OCI-LY3 (cell line): ENCODE measurements around the gene BORCS6.

Experiments used
- H2AFZ ChIP-seq: fragments of 200-600, 300-600 bp; shearing (Covaris generic); 2 replicates; pipeline ENCODE4 v1.6.0; 2014; ENCODE audit warnings: antibody characterized with exemption, low read depth, low read length
- H3K27ac ChIP-seq: fragments of 200-600, 300-600 bp; sonication (generic); 2 replicates; pipeline ENCODE4 v1.5.1; 2014; ENCODE audit warnings: mild to moderate bottlenecking, low read length, moderate library complexity, mixed read lengths
- H3K27me3 ChIP-seq: fragments of 200-600, 300-600 bp; sonication (generic); 2 replicates; pipeline ENCODE4 v1.6.1; 2014; ENCODE audit warnings: low read depth, low read length, mixed read lengths
- H3K36me3 ChIP-seq: fragments of 200-600, 300-600 bp; sonication (generic); replicated peaks from 2 replicates; pipeline ENCODE3; 2014; ENCODE audit warnings: low read depth, low read length, mixed read lengths
- H3K4me1 ChIP-seq: fragments of 300-600, 200-600 bp; sonication (generic); 2 replicates; pipeline ENCODE4 v1.6.1; 2014; ENCODE audit warnings: low read length, mixed read lengths
- H3K4me2 ChIP-seq: fragments of 200-600, 300-600 bp; sonication (generic); 2 replicates; pipeline ENCODE4 v1.6.1; 2014; ENCODE audit warnings: low read length, mixed read lengths
- H3K4me3 ChIP-seq: fragments of 300-600, 200-600 bp; sonication (generic); 2 replicates; pipeline ENCODE4 v1.5.1; 2014; ENCODE audit warnings: antibody characterized with exemption, mild to moderate bottlenecking, low read length, moderate library complexity
- H3K79me2 ChIP-seq: fragments of 300-600, 200-600 bp; shearing (Covaris generic); 2 replicates; pipeline ENCODE4 v1.6.1; 2014; ENCODE audit warnings: mild to moderate bottlenecking, low read length, mixed read lengths
- H3K9ac ChIP-seq: fragments of 300-600, 200-600 bp; shearing (Covaris generic); 2 replicates; pipeline ENCODE4 v1.6.0; 2014; ENCODE audit warnings: mild to moderate bottlenecking, low read length, moderate library complexity
- H3K9me3 ChIP-seq: fragments of 200-600, 300-600 bp; shearing (Covaris generic); 2 replicates; pipeline ENCODE4 v1.6.1; 2014; ENCODE audit warnings: low read length, mixed read lengths; ENCODE audit not compliant: insufficient read depth
- H4K20me1 ChIP-seq: fragments of 200-600, 300-600 bp; sonication (generic); 2 replicates; pipeline ENCODE4 v1.6.1; 2016; ENCODE audit warnings: low read length, mixed read lengths; ENCODE audit not compliant: insufficient read depth
- EZH2phosphoT487 ChIP-seq: fragments of 200-600 bp; shearing (Covaris generic); IDR thresholded peaks from 2 replicates; pipeline ENCODE4 v1.6.1; 2018; ENCODE audit warnings: antibody characterized with exemption, mixed run types, low read depth
- TF ChIP-seq, protein P1 (sequence below): fragments of 200-600, 300-600 bp; sonication (generic); IDR thresholded peaks from 2 replicates; pipeline ENCODE4 v1.5.1; 2014; ENCODE audit warnings: antibody characterized with exemption, low read length, low read depth

Gene BORCS6

GRCh38 chr17:8234361-8235270, 44.6 kb upstream of the BORCS6 start:
- Histone ChIP-seq H3K4me2 (no peak overlapping the region), H3K4me1 (no peaks in the 10 kb centered on the region), H3K36me3 (peaks cover 12% of the 10 kb centered on the region), H4K20me1 (no peaks in the 10 kb centered on the region), H3K27ac (no peak overlapping the region), H3K4me3 (no peak overlapping the region), H2AFZ (no peak overlapping the region), H3K9ac (no peak overlapping the region), H3K27me3 (no peaks in the 10 kb centered on the region), H3K9me3 (no peaks in the 10 kb centered on the region), H3K79me2 (no peaks in the 10 kb centered on the region)
- TF ChIP-seq, protein P1, sequence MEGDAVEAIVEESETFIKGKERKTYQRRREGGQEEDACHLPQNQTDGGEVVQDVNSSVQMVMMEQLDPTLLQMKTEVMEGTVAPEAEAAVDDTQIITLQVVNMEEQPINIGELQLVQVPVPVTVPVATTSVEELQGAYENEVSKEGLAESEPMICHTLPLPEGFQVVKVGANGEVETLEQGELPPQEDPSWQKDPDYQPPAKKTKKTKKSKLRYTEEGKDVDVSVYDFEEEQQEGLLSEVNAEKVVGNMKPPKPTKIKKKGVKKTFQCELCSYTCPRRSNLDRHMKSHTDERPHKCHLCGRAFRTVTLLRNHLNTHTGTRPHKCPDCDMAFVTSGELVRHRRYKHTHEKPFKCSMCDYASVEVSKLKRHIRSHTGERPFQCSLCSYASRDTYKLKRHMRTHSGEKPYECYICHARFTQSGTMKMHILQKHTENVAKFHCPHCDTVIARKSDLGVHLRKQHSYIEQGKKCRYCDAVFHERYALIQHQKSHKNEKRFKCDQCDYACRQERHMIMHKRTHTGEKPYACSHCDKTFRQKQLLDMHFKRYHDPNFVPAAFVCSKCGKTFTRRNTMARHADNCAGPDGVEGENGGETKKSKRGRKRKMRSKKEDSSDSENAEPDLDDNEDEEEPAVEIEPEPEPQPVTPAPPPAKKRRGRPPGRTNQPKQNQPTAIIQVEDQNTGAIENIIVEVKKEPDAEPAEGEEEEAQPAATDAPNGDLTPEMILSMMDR = no peak
- TF ChIP-seq EZH2phosphoT487 = no peak

DNA sequence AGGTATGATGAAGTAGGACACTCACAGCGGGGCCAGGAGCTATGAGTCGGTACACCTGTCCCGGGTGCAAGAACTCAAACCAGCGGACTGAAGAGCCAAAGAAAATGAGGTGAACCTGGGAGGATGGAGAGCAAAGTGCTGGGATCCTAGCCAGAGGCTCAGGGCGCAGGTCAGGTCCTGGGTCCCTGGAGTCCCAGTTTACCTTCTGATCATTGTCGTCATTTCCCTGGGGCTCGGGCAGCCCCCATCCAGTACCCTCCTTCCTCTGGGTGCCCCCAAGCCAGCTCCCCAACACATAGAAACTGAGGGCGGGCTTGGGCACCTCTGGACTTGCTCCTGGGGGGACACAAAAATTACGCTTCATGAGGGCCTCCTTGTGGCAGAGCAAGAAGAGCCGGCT, 41.7 kb upstream of the BORCS6 start:
- Histone ChIP-seq H3K27me3 (no peaks in the 10 kb centered on the region), H3K9me3 (no peaks in the 10 kb centered on the region), H3K9ac (no peak overlapping the region), H2AFZ (no peak overlapping the region), H4K20me1 (peaks cover 3% of the 10 kb centered on the region; the same call in 1 of the 2 replicates), H3K4me1 (peaks cover 6% of the 10 kb centered on the region; the same call in 1 of the 2 replicates), H3K4me2 (no peak overlapping the region), H3K36me3 (peaks cover 19% of the 10 kb centered on the region), H3K4me3 (no peak overlapping the region), H3K27ac (no peak overlapping the region), H3K79me2 (no peaks in the 10 kb centered on the region)
- no peak for TF ChIP-seq EZH2phosphoT487
- TF ChIP-seq, protein P1 = no peak

DNA sequence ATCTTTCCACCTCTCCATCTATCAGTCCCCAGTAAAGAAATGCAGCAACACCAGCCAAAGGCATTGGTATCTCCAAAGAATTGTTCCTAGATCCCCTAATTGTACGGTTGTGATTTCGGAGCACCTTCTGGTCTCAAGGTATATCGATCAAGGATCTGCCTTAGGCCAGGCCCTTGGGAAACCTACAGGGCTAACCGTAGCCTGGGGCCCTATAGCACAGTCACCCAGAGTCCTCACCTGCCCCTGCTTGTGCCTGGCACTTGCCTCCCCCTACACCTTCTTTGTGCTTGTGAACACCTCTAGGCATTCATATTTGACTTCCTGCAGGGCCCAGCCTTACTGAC, 37.2 kb upstream of the BORCS6 start:
- Histone ChIP-seq H3K27me3 (no peaks in the 10 kb centered on the region), H3K36me3 (peaks cover 12% of the 10 kb centered on the region), H3K4me1 (peaks cover 20% of the 10 kb centered on the region), H3K4me3 (peak overlapping the region; percentile 89), H3K9me3 (no peaks in the 10 kb centered on the region), H4K20me1 (peaks cover 3% of the 10 kb centered on the region; the same call in 1 of the 2 replicates), H2AFZ (no peak overlapping the region), H3K27ac (peak overlapping the region; percentile 89), H3K9ac (peak overlapping the region; percentile 77), H3K4me2 (peak overlapping the region; percentile 87), H3K79me2 (no peaks in the 10 kb centered on the region)
- no peak for TF ChIP-seq EZH2phosphoT487
- TF ChIP-seq, protein P1 = no peak

DNA sequence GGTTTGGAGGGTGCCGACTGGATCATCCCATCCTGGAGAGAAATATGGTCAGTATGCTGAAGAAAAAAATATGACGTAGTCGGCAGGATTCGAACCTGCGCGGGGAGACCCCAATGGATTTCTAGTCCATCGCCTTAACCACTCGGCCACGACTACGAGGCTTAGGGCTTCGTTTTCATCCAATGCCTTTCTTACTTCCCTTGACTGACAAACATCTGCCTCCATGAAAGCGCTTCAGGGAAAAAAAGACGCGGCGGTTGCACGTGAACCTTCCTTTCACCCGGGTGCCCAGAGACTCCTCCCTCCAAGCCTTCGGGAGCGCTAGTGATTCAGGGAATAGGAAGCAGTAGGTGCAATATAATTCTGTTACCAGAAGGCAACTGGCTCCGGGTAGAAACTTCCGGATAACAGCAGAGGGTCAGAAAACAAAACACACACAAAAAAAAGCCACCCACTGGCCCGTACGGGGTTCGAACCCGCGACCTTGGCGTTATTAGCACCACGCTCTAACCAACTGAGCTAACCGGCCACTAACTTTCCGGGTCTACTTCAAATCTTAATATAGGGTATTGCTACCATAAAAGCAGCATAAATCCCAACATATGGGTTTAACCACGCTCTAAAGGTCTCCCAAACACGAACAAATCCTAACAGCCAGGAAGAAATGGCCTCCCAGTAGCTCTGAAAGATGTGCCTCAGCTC, 36.7 kb upstream of the BORCS6 start:
- H4K20me1 ChIP-seq = peaks cover 3% of the 10 kb centered on the region; the same call in 1 of the 2 replicates
- no peaks in the 10 kb centered on the region for H3K79me2 ChIP-seq
- peaks cover 11% of the 10 kb centered on the region for H3K36me3 ChIP-seq
- peak overlapping the region; percentile 89 for H3K27ac ChIP-seq
- H3K4me2 ChIP-seq = peak overlapping the region; percentile 87
- peak overlapping the region; percentile 89 for H3K4me3 ChIP-seq
- H3K9me3 ChIP-seq = no peaks in the 10 kb centered on the region
- H2AFZ ChIP-seq = no peak overlapping the region
- H3K4me1 ChIP-seq = peaks cover 20% of the 10 kb centered on the region
- H3K9ac ChIP-seq = peak overlapping the region; percentile 77
- no peaks in the 10 kb centered on the region for H3K27me3 ChIP-seq
- no peak for TF ChIP-seq EZH2phosphoT487
- TF ChIP-seq, protein P1 = no peak
